RPMI7951 (cell line): ENCODE data around the gene GNE. TPM values are rescaled to one million over a fixed set of nuclear protein-coding genes. Genes with fewer than 3 reads are reported as not detected.

Source experiments
- DNase-seq: peaks from one replicate; pipeline ENCODE4 v3.0.0-alpha.2; 2012; ENCODE audit warnings: low read depth
- total RNA-seq: library from RNA; depleted of rRNA; stranded (reverse); fragments of >200 nt; shearing (Covaris generic); gene quantifications from 2 replicates; pipeline ENCODE4 v1.2.3, GENCODE V29; 2014; rRNA removed

The GNE gene
- total RNA-seq, 1 experiment from 2014 or later, result 19.5 TPM

- no peak for DNase-seq
Observed at GRCh38 chr9:36169166-36169565, 89.1 kb downstream of the GNE start, which contains the start of gene CCIN. Gene CCIN, plus strand, starts transcription at chr9:36169388. Its CDS starts 115 bp downstream, at chr9:36169503.

DNA sequence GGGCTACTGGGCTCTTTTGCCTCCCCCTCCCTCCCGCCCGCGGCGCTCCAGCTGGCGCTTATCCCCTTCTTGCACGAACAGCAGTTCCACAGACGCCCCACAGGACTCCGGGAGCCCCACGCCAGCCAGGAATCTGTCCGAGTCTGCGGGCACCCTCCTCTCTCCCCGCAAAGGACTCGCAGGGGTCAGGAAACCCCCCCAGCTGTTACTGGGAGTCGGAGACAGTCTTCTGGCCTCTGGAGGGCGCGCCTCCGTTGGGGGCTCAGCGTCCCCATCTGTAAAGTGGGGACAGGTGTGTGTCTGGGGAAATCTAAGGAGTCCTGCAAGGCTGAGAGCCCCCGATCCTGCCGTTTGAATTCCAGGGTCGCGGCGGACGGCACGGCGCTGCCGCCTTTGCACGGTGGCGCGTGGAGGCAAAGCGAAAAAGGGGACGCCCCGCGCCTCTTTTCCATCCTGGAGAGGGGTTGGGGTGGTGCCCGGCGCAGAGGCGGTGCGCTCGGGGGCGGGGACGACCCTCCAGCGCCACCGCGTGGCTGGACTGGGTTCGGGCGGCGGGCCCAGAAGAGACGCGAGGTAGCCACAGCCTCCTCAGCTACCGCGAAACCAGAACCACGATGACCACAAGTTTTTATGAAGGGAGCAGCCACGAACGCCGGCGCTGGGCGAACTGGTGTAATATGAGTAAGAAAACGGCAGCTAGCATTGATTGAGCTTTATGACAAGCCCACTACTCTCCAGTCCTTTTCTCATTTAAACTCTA lies 91.9 kb downstream of the GNE start:
- DNase-seq, result peak; percentile 85

DNA sequence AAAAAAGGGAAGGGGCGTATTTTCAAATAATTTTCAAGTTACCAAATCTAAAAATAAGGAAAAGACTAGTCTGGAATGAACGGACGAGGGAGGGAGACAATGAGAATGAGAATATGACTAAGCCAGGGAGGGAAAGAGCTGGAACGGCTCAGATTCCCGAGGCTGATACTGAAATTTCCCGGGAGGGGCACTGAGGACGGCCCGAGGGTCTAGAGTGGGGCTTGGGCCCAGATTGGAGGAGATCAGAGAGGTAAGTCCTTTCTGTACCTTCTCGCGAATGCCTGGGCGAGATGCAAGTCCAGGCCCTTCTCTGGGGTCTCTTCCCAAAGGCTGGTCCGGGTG lies 92.5 kb downstream of the GNE start:
- peak; percentile 57 for DNase-seq

GRCh38 chr9:36164989-36165388 lies 93.3 kb downstream of the GNE start:
- no peak for DNase-seq

Other genes with a start within 250 kb of the GNE start
- gene RECK, start 221.5 kb downstream of the GNE start, total RNA-seq, result 12.4 and 12.9 TPM in 2 replicates
- 7.2 and 9.3 TPM in 2 replicates for gene GLIPR2, start 121.7 kb downstream of the GNE start, total RNA-seq
- 0.24 and 0.59 TPM in 2 replicates for gene CCIN, start 89.1 kb downstream of the GNE start, total RNA-seq
- gene CLTA, start 67.5 kb downstream of the GNE start, total RNA-seq, result 275 and 288 TPM in 2 replicates
- 14.9 and 25.4 TPM in 2 replicates for gene RNF38, start 141.8 kb upstream of the GNE start, total RNA-seq